ENCODE data around the gene CACNA2D3.

GRCh38 chr3:54171509-54171908, 49.2 kb downstream of the CACNA2D3 start:
- TF ChIP-seq CTCF (IDR thresholded peaks at IDR 0.05; ENCODE audit: poor library complexity) = no peak
- TF ChIP-seq EZH2phosphoT487 (IDR thresholded peaks at IDR 0.05; ENCODE audit: low read depth, severe bottlenecking, unreplicated experiment) = no peak

Measured in hepatocyte (in vitro differentiated cells).